ENCODE measurements around the gene STK32A.

Gene STK32A

DNA sequence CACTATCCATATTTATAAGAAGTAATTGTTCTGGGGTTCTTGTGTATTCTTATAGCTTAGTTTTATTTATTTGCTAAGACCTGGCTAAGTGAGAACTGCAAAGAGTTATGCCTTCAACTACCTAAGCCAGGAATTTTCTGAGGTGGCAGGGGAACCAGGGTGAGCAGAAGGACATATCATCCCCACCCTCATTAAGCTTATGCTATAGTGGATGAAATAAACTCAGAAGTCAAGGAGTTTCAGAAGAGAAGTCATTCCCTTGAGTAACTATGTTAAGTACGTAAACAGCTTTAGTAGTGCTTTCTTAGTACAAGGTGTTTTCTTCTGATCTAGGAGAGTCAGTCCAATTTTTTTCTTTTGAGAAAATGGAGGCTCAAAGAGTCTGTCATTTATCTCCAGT, 41.7 kb downstream of the STK32A start:
- TF ChIP-seq, protein P1, sequence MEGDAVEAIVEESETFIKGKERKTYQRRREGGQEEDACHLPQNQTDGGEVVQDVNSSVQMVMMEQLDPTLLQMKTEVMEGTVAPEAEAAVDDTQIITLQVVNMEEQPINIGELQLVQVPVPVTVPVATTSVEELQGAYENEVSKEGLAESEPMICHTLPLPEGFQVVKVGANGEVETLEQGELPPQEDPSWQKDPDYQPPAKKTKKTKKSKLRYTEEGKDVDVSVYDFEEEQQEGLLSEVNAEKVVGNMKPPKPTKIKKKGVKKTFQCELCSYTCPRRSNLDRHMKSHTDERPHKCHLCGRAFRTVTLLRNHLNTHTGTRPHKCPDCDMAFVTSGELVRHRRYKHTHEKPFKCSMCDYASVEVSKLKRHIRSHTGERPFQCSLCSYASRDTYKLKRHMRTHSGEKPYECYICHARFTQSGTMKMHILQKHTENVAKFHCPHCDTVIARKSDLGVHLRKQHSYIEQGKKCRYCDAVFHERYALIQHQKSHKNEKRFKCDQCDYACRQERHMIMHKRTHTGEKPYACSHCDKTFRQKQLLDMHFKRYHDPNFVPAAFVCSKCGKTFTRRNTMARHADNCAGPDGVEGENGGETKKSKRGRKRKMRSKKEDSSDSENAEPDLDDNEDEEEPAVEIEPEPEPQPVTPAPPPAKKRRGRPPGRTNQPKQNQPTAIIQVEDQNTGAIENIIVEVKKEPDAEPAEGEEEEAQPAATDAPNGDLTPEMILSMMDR (IDR thresholded peaks at IDR 0.05; ENCODE audit: insufficient read depth, low read length, poor library complexity, severe bottlenecking) = no peak
- H3K4me3 ChIP-seq (replicated peaks; ENCODE audit: low read depth, low read length) = no peak overlapping the region
- no peaks in the 10 kb centered on the region for H3K36me3 ChIP-seq (ENCODE audit: control insufficient read depth, insufficient read depth, low read length)
- H3K27me3 ChIP-seq (replicated peaks; ENCODE audit: control insufficient read depth, insufficient read depth, low read length) = no peaks in the 10 kb centered on the region; the same call in 1 of the 2 replicates
- no peak for DNase-seq (ENCODE audit: extremely low read depth, insufficient read length)

DNA sequence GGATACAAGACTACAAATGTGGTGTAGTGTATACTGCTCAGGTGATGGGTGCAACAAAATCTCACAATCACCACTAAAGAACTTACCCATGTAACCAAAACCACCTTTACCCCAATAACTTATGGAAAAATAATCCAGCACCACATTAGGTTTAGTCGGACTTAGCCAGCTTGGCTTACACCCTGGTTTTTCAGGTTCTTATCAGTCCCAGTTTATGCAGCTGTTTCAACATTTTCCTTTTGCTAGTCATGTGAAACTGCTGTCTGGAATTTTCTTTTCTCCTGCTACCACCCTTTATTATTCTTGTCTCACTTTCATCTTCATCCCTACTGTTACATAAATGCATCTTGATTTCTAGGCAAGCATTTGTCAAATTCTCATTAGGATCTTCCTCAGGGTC, 51.5 kb downstream of the STK32A start:
- no peaks in the 10 kb centered on the region for H3K27me3 ChIP-seq (replicated peaks; ENCODE audit: control insufficient read depth, insufficient read depth, low read length)
- no peak overlapping the region for H3K4me3 ChIP-seq (replicated peaks; ENCODE audit: low read depth, low read length)
- no peak for DNase-seq (ENCODE audit: extremely low read depth, insufficient read length)
- TF ChIP-seq, protein P1 (IDR thresholded peaks at IDR 0.05; ENCODE audit: insufficient read depth, low read length, poor library complexity, severe bottlenecking) = no peak
- H3K36me3 ChIP-seq (ENCODE audit: control insufficient read depth, insufficient read depth, low read length) = no peaks in the 10 kb centered on the region

DNA sequence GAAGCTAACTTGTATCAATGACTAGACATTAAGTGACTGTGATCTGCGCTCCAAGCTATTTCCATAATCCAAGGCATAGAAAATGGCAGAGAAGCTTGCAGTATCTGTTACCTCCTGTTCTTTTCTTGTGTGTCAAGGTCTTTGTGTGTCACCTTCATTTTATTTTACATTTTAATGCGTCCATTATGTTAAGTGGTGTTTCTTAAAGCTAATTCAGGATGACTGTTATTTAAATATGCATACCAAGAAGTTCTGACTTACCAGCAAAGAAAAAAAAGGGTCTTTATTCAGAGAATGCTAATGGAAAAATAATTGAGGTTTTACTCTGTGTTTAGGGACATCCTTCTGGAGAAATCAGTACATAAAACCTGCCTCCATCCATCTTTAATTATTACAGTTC, 52.3 kb downstream of the STK32A start:
- DNase-seq (ENCODE audit: extremely low read depth, insufficient read length) = no peak
- Histone ChIP-seq H3K36me3 (ENCODE audit: control insufficient read depth, insufficient read depth, low read length) (no peaks in the 10 kb centered on the region), H3K4me3 (replicated peaks; ENCODE audit: low read depth, low read length) (no peak overlapping the region), H3K27me3 (replicated peaks; ENCODE audit: control insufficient read depth, insufficient read depth, low read length) (no peaks in the 10 kb centered on the region)
- TF ChIP-seq, protein P1 (IDR thresholded peaks at IDR 0.05; ENCODE audit: insufficient read depth, low read length, poor library complexity, severe bottlenecking) = no peak

DNA sequence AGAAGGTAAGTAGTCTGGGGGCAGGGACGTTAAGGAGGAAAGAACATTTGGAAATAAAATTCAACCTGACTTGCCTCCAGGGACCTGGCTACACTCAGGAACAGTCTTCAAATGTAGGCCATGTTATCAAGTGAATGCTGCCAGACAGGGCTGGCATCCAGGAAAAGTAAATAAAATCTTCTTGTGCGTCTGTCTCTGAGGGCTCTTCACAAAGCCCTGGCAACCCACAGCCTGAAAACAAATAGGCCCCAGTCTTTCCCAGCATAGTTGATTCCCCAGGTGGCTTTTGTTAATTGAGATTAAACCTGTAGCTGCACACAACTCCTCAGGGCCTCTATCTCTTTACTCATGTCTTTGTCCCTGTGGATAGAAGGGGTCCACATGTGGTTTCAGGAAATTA, 55.4 kb downstream of the STK32A start:
- no peak for DNase-seq (ENCODE audit: extremely low read depth, insufficient read length)
- Histone ChIP-seq H3K36me3 (ENCODE audit: control insufficient read depth, insufficient read depth, low read length) (no peaks in the 10 kb centered on the region), H3K4me3 (replicated peaks; ENCODE audit: low read depth, low read length) (no peak overlapping the region), H3K27me3 (replicated peaks; ENCODE audit: control insufficient read depth, insufficient read depth, low read length) (no peaks in the 10 kb centered on the region)
- TF ChIP-seq, protein P1 (IDR thresholded peaks at IDR 0.05; ENCODE audit: insufficient read depth, low read length, poor library complexity, severe bottlenecking) = no peak

DNA sequence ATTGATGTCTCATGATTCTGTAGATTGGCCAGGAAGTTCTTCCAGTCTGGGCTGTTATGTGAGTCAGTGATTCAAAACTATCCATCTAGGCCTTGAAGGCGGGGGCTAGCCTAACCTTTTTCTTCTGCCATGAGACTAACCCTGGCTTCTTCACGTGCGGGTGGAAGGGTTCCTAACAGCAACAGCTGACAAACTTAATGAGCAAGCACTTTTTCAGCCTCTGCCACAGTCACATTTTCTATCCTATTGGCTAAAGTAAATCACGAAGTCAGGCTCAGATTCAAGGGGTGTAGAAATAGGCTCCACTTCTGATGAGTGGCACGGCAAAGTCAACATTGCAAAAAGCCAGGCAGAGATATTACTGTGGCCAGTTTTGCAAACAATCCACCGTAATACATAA, 68.4 kb downstream of the STK32A start:
- DNase-seq (ENCODE audit: extremely low read depth, insufficient read length) = no peak
- Histone ChIP-seq H3K36me3 (ENCODE audit: control insufficient read depth, insufficient read depth, low read length) (no peaks in the 10 kb centered on the region), H3K4me3 (replicated peaks; ENCODE audit: low read depth, low read length) (no peak overlapping the region), H3K27me3 (replicated peaks; ENCODE audit: control insufficient read depth, insufficient read depth, low read length) (no peaks in the 10 kb centered on the region)
- TF ChIP-seq, protein P1 (IDR thresholded peaks at IDR 0.05; ENCODE audit: insufficient read depth, low read length, poor library complexity, severe bottlenecking) = no peak

DNA sequence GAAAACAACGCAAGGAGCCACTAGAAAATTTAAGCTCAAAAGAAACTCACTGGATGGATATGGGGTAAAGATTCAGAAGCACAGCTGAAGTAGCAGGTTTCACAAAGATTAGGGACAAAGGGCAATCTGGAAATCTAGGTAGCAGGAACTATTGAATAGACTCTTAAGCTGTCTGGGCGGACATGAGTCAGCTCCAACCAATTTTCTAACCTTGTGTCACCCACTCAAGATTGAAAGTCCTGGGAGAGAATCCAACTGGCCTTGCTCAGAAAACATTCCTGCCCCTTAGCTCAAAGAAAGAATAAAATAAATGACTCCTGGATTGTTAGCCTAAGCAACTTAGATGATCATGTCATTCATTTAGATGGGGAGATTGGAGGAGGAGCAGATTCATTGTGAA, 69.2 kb downstream of the STK32A start:
- no peak for DNase-seq (ENCODE audit: extremely low read depth, insufficient read length)
- TF ChIP-seq, protein P1 (IDR thresholded peaks at IDR 0.05; ENCODE audit: insufficient read depth, low read length, poor library complexity, severe bottlenecking) = no peak
- H3K4me3 ChIP-seq (replicated peaks; ENCODE audit: low read depth, low read length) = no peak overlapping the region
- H3K36me3 ChIP-seq (ENCODE audit: control insufficient read depth, insufficient read depth, low read length) = no peaks in the 10 kb centered on the region
- no peaks in the 10 kb centered on the region for H3K27me3 ChIP-seq (replicated peaks; ENCODE audit: control insufficient read depth, insufficient read depth, low read length)
